ENCODE results near the gene DOK6.

GRCh38 chr18:69447886-69448285, 47.2 kb downstream of the DOK6 start:
- TF ChIP-seq POLR2A (IDR thresholded peaks at IDR 0.05; ENCODE audit: low read length), result no peak
- no peak for TF ChIP-seq GATA1 (IDR thresholded peaks at IDR 0.05; ENCODE audit: low read depth, low read length)

All from erythroblast (primary cell).